CMK (cell line): ENCODE measurements around the gene MDGA2.
"Not testable (repeated sequence)": the region's sequence is repeated elsewhere in the genome, so short reads cannot be mapped to it uniquely, and the experiment has no call there.

ENCODE experiments used
- DNase-seq: peaks from one replicate; pipeline ENCODE4 v3.0.0-alpha.2; 2010; ENCODE audit warnings: low read depth

Gene MDGA2

DNA sequence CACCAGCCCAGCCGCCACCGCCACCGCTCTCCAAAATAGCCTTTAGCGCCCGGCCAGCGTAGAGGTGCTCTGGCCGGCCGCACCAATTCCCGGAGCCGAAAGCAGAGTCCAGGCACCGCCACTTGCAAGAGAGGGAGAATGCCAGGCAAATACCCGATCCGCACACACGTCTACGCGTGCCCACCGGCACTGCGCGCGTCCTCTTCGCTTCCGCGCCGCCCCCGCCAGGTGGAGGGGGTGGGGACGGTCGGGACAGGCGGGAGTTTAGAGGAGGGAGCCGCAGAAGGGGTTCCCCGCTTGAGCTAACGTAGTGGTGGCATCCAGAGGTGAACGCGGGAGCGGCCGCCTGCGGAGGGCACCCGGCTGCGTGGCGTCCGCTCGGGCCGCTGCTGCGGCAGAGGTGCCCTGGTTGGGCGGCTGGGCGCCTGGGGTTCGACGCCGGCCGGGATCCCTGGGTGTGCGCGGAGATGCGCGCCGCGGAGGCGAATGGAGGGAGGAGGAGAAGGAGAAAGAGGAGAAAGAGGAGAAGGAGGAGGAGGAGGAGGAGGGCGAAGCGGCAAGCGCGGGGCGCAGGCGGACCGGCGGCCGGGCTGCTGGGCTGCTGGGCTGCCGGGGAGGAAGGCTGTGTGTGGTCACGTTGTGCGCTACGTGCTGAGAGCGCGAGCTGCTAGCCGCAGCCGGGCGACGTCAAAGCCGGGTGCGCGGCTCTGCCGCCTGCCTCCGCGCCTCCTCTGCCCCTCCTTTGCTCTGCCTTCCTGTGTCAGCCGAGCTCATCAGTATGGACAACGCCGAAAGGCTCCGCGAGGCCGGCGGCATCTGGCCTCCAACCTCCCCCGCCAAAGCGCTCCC is at the start of gene MDGA2:
Gene MDGA2, minus strand, starts transcription at position 140 of the 849 bp plus-strand sequence.
- no peak for DNase-seq

DNA sequence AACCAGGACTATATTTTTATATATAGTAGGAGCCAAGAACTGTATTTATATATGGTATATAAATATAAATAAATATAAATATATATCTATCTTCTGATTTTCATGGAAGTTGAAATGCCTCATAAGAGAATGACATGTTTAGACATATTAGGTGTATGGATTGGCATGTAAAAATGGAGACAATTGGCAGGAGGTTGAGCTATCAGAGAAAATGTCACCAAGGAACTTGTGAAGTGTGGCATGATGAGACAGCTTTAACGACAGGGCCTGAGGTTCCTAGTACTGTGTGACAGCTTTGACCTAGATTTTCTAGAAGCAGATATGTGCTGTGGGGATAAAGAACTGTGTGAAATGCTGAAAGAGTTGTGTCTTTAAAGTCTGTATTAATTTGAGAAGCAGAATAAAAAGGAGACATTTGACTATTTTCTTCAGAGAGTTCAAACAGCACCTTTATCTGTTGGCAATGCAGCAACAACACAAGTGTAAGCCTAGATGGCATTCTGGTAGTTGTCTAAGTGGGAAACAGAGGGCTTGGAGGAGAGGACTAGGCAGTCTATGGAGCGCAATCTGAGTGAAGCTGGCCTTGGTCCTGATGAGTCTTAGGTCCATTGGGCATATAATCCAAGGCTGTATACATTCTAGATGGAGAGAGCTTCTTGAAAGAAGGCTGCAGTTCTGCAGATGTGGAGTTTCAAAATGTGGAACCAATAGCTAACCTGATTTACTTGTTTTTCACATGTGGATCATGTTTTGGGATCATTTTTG is 47.7 kb upstream of the MDGA2 start:
- DNase-seq: no peak

GRCh38 chr14:47720281-47720680 is 44.9 kb upstream of the MDGA2 start:
- no peak for DNase-seq

GRCh38 chr14:47715330-47715729 is 39.9 kb upstream of the MDGA2 start:
- no peak for DNase-seq

- DNase-seq: no peak
Observed at GRCh38 chr14:47710581-47710980, 35.2 kb upstream of the MDGA2 start.

- no peak for DNase-seq
Observed at GRCh38 chr14:47705683-47706082, 30.3 kb upstream of the MDGA2 start.

DNA sequence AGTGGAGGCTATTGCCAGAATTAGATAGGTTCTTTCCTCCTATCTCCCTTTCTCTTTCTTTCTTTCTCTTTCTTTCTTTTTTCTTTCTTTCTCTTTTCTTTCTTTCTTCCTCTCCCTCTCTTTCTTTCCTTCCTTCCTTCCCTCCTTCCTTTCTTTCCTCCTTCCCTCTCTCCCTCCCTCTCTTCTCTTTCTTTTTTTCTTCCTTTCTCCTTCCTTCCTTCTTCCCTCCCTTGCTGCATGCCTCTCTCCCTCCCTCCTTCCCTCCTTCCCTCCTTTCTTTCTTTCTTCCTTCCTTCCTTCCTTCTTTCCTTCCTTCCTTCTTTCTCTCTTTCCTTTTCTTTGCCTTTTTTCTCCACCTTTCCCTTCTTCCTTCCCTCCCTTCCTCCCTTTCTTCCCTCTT is 16.4 kb upstream of the MDGA2 start:
- no peak for DNase-seq

DNA sequence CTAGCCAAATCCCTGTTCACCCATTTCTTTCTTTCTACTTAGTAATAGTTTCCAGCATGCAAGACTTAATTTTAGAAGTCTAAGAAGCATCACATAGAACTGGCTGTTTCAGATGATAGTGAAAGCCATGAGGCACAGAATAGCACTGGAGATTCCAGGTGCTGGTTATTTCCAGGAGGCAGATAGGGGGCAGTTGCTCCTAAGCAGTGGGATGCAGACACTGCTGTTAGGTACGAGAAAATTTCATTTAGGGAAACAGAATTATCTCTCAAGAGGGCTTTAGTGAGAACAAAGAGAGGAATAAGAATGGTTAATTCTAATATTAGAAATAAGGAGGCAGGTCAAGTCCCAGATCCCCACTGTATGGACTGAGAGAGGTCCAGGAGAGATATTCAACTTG is 3.6 kb upstream of the MDGA2 start:
- no peak for DNase-seq

DNA sequence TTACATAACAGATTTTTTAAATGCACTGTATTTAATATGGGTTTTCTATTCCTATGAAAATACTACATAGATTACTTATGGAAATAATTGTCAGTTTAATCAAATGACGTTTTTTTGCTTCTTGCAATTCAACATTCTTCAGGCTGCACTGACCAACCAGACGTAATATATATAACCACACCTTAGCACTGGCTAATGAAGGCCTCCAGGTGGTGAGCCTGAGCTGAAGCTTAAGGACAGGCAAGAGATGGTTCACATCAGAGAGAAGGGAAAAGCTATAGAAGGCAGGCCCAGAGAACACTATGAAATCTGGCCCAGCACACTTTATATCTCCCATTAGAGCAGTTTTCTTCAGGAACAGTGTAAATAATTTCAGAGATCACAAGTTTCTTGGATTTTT is 2.8 kb upstream of the MDGA2 start:
- DNase-seq: no peak

DNA sequence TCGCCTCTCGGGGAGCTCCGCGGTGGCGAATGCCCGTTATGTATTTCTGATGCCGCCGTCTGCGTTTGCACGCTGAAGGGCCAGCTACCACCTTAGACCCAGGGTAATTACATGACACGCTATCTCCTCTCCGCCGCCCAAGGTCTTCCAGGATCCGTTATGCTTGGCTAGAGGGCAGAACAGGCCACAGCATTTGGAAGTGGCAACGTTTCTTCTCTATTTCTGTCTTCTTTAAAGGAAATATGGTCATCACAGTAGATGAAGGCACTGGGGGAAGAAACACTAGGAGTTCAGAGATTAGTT is 861 bp upstream of the MDGA2 start:
- no peak for DNase-seq

- DNase-seq: no peak
Observed at GRCh38 chr14:47674543-47675465, 601 bp downstream of the MDGA2 start.

- no peak for DNase-seq
Observed at GRCh38 chr14:47674148-47674542, 1.3 kb downstream of the MDGA2 start.

DNA sequence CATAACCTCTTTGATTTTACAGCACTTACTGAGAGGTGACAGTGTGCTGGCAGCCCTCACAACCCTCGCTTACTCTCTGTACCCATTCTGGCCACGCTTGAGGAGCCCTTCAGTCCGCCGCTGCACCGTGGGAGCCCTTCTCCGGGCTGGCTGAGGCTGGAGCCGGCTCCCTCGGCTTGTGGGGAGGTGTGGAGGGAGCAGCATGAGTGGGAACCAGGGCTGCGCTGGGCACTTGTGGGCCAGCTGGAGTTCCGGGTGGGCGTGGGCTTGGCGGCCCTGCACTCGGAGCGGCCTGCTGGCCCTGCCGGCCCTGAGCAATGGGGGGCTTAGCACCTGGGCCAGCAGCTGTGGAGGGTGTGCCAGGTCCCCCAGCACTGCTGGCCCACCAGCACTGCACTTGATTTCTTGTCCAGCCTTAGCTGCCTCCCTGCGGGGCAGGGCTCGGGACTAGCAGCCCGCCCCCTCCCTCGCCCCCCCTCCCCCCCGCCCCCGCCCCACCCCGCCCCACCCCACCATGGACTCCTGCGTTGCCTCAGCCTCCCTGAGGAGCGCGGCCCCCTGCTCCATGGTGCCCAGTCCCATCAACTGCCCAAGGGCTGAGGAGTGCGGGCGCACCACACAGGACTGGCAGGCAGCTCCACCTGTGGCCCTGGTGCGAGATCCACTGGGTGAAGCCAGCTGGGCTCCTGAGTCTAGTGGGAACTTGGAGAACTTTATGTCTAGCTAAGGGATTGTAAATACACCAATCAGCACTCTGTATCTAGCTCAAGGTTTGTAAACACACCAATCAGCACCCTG is 9.9 kb downstream of the MDGA2 start:
- no peak for DNase-seq

GRCh38 chr14:47662466-47662865 is 12.9 kb downstream of the MDGA2 start:
- no peak for DNase-seq

DNA sequence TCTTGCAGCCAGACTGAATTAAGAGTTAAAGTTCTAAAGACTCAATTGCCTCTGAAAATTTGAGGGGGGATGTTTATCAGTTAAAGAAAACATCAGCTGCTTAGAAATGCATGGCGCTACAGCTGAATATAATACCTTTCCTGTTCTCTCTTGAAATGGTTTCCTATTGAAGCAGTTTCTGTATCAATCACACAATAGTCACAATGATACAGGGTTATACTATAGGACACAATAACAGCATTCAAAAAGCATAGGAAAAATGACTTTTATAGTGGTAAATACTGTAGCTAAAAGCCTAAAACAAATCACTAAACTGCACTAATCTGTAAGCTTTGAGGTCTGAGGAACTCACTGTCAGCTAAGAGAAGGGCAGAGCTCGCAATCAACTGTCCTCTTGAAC is 15.2 kb downstream of the MDGA2 start:
- DNase-seq: no peak

DNA sequence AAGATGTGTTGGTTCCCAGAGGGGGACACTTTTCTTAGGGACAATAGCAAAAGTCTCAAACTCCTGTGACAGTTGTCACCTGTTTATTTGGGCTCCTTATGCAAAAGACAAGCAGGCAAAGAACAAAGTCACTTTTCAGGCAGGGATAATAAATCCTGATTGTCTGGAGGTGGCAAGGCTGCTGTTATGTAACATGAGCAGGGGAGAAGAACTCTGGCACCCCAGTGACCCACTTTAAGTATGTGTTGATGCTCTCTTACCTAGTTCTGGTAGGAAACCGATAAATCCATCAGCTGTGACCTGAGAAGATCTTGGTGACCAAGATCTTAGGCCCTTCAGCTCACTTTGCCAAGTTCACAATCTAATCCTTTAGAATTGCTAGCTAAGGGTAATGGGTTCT is 17.4 kb downstream of the MDGA2 start:
- no peak for DNase-seq

DNA sequence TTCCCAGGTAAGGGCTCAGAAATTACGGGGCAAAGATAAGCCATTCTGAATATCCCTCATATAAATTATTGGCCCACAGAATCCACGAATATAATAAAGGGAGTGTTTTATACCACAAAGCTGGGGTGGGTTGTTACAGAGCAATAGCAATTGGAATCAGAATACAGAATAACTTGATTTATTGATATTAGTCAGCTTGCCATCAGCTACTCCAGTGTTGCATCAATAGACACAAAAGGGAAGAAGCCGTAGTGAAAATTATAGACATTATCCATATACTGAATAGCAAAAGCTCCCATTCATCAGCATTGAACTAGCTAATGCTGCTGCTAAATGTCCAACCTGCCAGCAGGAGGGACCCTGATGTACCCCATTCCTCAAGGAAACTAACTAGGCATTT is 18.3 kb downstream of the MDGA2 start:
- DNase-seq: no peak

GRCh38 chr14:47651337-47651736 is 24.1 kb downstream of the MDGA2 start:
- DNase-seq: no peak

GRCh38 chr14:47637753-47638152 is 37.7 kb downstream of the MDGA2 start:
- no peak for DNase-seq

GRCh38 chr14:47626151-47627035 is 49.0 kb downstream of the MDGA2 start:
- no peak for DNase-seq

DNA sequence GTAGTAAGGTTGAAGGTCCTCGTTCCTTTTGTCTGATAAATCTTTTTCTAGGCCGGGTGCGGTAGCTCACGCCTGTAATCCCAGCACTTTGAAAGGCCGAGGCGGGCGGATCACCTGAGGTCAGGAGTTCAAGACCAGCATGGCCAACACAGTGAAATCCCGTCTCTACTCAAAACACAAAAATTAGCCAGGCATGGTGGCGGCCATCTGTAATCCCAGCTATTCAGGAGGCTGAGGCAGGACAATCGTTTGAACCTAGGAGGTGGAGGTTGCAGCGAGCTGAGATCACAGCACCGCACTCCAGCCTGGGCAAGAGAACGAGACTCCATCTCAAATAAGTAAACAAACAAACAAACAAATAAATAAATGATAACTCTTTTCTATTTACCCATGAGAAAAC is 51.3 kb downstream of the MDGA2 start:
- DNase-seq: not testable (repeated sequence)
